CD1c-positive myeloid dendritic cell (primary cell): Measurements from ENCODE around the gene ACSL6.
"Not testable (repeated sequence)": the region's sequence is repeated elsewhere in the genome, so short reads cannot be mapped to it uniquely, and the experiment has no call there.

Experiments used
- DNase-seq: peaks from one replicate; pipeline ENCODE4 v3.0.0-alpha.2; 2016; ENCODE audit errors: extremely low spot score

Gene ACSL6

DNA sequence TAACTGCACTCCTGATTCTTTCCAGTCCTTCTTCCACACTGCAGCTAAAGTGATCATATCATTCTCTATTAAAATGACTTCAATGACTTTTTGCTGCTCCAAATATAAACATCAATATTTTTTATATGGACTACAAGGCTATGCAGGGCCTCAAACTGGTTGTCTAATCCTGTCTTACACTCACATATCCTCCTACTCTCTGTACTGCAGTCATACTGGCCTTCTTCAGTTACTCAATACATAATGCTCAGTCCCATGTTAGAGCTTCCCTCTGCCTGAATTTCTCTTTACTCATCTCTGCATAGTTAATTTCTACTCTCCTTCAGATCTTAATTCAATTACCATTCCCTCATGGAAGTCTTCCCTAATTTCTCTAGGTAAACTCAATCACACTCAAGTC lies 69.4 kb downstream of the ACSL6 start:
- peak; percentile 16 for DNase-seq

DNA sequence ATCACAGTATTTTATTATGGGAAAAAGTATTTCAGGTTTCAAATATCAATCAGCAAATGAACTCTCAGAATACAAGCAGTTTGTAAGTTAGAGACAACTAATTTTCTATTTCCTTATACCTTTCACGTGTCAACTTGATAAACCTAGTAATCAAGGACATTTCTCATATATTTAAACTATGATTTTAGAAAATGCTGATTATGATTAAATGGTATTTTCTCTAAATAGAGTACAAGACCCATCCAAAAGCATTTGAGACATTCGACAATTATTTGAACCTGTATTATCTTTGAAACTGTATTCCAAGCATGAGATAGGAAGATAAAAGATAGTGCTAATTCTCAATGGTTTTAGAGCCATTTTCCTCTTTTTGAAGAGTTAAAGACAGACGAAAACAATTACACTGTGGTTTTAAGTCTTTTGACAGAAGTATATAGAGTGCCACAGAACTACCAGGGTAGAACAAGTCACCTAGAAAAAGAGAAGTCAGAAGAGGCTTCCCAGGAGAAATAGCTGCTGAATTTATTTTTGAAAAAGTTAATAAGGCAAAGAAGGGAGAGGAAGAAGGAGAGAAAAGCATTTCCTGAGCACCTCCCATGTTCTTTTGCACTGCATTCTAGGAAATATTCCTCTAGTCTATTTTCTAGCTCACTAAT lies 71.6 kb downstream of the ACSL6 start:
- no peak for DNase-seq

DNA sequence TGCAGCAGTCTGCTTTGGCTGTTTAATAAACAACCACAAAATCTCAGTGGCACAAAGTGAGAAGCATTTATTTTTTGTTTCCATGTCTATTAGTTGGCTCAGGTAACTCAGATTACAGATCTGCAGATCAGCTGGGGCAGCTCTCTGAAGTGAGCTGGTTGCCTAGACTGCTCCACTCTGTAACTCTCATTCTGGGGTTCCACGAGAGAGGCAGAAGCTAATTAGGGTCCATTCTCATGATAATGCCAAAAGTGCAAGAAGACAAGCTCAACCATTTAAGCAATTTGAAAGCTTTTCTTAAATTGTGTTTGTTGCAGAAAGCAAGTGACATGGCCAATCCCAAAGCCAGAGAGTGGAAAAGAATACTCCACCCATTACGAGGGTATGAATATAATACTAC lies 79.2 kb downstream of the ACSL6 start:
- no peak for DNase-seq

DNA sequence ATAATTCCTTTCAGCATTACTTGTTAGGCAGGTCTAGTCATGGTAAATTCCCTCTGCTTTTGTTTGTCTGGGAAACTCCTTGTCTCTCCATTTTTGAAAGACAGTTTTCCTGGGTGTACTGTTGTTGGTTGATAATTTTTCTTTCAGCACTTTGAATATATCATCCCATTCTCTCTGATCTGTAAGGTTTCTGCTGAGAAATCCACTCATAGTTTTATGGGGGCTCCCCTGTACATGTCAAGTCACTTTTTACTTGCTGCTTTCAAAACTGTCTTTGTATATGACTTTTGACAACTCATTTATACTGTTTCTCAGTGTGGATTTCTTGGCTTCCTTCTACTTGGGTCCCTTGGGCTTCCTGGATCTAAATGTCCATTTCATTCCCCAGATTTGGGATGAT lies 82.5 kb downstream of the ACSL6 start:
- no peak for DNase-seq

DNA sequence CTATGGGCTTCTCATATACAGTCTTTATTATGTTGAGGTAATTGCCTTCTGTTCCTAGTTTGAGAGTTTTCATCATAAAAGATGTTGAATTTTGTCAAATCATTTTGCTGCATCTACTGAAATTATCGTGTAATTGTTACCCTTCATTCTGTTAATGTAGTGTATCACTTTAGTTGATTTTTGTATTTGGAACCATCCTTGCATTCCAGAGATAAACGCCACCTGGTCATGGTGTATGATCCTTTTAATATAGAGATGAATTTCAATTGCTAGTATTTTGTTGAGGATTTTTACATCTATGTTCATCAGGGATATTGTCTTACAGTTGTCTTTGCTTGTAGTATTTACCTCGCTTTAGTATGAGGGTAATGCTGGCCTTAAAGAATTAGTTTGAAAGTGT lies 85.3 kb downstream of the ACSL6 start:
- no peak for DNase-seq

DNA sequence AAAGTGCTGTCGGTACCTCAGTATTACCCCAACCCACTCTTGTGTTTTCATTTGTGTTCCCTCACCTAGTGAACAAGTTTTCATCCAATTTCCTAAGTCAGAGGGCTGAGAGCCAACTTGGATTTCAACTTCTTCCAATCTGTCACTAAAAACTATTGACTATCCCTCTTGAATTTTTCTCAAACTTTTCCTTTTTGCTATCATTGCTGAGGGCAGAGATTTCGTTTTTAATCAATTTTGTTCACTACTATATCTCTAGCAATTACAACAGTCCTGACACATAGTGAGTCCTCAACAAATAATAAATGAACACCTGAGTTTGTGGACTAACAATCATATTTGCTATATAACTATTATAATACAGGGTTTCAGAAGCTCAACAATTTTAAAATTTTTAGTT lies 95.0 kb downstream of the ACSL6 start:
- no peak for DNase-seq

DNA sequence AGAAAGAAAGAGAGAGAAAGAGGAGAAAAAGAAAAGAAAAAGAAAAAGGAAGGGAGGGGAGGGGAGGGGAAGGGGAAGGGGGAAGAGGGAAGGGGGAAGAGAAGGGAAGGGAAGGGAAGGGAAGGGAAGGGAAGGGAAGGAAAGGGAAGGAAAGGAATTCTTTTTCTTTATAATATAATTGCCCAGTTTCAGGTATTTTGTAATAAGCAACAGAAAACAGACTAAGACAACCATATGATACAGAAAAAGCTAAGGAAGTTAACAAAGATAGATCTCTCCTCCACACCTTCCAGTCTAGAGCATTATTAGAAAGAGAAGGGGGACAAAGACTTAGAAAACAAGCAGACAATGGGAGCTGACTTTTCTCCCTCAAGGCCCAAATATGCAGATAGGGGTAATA lies 97.0 kb downstream of the ACSL6 start:
- no peak for DNase-seq

DNA sequence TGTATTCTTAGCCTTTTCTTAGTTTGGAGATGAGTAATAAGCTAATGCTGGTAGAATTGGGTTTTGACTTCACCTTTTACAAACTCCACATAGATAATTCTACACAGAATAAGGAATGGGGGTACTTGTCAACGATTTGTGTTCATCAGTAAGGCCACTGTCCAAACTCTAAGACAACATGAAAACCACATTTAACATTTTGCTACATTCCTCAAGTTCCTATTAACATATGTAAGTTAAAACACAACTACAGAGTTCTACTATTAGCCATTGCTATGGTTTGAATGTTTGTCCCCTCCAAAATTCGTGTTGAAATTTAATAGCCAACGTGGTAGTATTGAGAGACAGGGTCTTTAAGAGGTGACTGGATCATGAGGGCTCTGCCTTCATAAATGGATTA lies 97.9 kb downstream of the ACSL6 start:
- DNase-seq: no peak

DNA sequence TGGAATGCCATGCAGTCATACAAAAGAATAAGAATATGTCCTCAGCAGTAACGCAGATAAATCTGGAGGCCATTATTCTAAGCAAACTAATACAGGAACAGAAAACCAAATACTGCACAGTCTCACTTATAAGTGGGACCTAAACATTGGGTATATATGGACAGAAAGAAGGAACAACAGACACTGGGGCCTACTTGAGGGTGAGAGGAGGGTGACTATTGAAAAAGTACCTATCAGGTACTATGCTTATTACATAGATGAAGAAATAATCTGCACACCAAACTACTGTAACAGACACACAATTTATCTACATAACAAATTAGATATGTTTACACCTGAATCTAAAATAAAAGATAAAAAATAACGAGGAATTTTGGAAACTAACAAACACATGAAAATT lies 104.8 kb downstream of the ACSL6 start:
- no peak for DNase-seq

DNA sequence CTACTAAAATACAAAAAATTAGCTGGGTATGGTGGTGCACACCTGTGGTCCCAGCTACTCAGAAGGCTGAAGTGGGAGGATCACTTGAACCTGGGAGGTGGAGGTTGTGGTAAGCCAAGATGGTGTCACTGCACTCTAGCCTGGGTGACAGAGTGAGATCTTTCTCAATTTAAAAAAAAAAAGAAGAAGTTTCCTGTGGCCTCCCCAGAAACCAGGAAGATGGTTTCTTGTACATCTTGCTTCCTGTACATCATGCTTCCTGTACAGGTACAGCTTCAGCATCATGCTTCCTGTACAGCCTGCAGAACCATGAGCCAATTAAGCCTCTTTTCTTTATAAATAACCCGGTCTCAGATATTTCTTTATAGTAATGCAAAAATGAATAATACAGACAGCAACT lies 109.2 kb downstream of the ACSL6 start:
- not testable (repeated sequence) for DNase-seq
